ENCODE results near the gene UBIAD1. TPM values are rescaled to one million over a fixed set of nuclear protein-coding genes. Genes with fewer than 3 reads are reported as not detected.

UBIAD1 gene
- total RNA-seq, 2 donors from 2014 or later: 5.9 to 12.7 TPM

DNA sequence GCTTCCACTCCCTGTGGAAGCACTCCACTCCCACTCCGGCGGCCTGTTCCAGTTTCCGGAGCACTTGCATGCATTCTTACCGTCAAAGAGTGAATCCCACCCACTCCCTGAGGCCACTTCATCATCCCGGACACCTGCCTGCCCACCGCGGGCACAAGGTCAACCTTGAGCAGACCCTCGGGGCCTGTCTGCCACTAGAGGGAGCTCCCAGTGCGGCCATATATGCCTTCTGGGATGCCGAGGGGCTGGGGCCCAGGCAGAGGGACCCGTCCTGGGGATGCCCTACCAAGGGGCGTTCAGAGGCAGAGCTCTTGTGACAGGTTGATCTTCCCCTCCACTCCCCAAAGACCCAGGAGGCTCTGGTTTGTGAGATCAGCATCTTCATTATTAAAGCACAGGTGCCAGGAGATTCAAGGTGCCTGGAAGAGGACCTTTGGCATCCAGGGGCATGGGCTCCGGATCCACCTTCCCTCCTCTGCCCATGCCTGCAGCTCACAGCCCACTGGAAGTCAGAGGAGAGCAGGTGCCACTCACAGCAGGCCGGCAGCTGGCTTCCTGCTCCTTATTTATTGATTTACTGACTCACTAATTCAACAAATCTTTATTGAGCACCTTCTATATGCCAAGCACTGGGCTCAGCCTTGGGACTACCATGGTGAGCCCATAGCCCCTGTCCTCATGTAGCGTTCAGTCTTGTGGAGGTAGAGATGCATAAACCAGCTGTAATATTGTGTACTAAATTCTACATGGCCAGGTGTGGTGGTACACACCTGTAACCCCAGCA, 47.3 kb downstream of the UBIAD1 start:
- Histone ChIP-seq H3K36me3 (replicated peaks in 1 of 2; ENCODE audit: insufficient read depth in 1 of 2, low read depth in 2 of 2) (no peaks in the 10 kb centered on the region), H3K9me3 (no peaks in the 10 kb centered on the region), H3K4me3 (no peak overlapping the region), H3K27me3 (no peaks in the 10 kb centered on the region), H3K27ac (no peak overlapping the region), H3K4me1 (peaks cover 5% of the 10 kb centered on the region)
- ATAC-seq: no peak
- no peak for TF ChIP-seq POLR2A (IDR thresholded peaks at IDR 0.05)
- TF ChIP-seq, protein P1, sequence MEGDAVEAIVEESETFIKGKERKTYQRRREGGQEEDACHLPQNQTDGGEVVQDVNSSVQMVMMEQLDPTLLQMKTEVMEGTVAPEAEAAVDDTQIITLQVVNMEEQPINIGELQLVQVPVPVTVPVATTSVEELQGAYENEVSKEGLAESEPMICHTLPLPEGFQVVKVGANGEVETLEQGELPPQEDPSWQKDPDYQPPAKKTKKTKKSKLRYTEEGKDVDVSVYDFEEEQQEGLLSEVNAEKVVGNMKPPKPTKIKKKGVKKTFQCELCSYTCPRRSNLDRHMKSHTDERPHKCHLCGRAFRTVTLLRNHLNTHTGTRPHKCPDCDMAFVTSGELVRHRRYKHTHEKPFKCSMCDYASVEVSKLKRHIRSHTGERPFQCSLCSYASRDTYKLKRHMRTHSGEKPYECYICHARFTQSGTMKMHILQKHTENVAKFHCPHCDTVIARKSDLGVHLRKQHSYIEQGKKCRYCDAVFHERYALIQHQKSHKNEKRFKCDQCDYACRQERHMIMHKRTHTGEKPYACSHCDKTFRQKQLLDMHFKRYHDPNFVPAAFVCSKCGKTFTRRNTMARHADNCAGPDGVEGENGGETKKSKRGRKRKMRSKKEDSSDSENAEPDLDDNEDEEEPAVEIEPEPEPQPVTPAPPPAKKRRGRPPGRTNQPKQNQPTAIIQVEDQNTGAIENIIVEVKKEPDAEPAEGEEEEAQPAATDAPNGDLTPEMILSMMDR (IDR thresholded peaks at IDR 0.05): peak in 6 of 7 experiments; percentile 12 to 34 (median 23)
- intact Hi-C loops (cut with DNase I): no loop called here
- DNase-seq: peak in 2 of 4 donors; percentile 18 to 34
- 12 to 13% methylated on average over 13 to 15 of the region's 15 CpGs for WGBS, 2 donors

DNA sequence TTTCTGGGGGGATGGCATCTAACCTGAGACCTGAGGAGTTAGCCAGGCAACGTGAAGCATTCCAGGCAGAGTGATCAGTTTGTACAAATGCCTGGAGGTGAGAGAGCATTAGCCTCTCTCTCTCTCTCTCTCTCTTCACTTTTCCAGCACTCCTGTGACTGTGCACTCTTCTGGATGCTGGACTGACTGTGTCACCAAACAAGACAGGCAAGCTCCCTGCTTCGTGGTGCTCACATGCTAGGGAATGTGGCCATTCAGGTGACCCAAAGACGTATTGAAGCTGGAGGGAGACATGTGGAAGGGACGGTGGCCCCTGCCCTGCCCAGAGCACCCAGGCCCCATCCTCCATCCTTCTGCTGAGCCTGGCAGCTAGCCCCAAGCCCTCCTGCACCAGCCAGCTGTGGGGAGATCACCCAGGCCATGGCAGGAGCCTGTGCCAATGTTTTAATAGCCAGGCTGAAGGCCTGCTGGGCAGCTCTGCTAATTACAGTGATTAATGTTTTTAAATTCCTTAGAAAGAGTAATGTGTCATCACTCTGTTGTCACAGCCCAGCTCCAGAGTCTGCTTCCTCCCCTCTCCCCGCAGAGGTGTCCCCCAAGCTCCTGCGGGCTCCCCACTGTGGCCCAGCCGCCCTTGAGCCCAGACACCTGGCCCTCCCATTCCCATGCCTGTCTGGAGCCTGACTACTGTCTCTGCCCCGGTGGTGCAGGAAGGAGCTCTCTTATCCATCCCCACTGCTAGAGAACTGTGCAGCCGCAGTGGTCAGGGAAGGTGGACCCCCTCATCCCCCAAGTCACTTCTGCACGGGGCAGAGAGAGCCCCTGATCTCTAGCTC, 48.9 kb downstream of the UBIAD1 start:
- no peaks in the 10 kb centered on the region for H3K9me3 ChIP-seq
- H3K36me3 ChIP-seq (replicated peaks in 1 of 2; ENCODE audit: insufficient read depth in 1 of 2, low read depth in 2 of 2): no peaks in the 10 kb centered on the region
- DNase-seq (no peak), ATAC-seq (no peak)
- H3K4me3 ChIP-seq: no peak overlapping the region
- 55 to 59% methylated on average over 8 to 10 of the region's 10 CpGs for WGBS, 2 donors
- TF ChIP-seq, protein P1 (IDR thresholded peaks at IDR 0.05): no peak
- TF ChIP-seq POLR2A (IDR thresholded peaks at IDR 0.05): no peak
- no peaks in the 10 kb centered on the region for H3K27me3 ChIP-seq
- no peak overlapping the region for H3K27ac ChIP-seq
- peaks cover 5% of the 10 kb centered on the region for H3K4me1 ChIP-seq
- intact Hi-C loops (cut with DNase I): no loop called here

DNA sequence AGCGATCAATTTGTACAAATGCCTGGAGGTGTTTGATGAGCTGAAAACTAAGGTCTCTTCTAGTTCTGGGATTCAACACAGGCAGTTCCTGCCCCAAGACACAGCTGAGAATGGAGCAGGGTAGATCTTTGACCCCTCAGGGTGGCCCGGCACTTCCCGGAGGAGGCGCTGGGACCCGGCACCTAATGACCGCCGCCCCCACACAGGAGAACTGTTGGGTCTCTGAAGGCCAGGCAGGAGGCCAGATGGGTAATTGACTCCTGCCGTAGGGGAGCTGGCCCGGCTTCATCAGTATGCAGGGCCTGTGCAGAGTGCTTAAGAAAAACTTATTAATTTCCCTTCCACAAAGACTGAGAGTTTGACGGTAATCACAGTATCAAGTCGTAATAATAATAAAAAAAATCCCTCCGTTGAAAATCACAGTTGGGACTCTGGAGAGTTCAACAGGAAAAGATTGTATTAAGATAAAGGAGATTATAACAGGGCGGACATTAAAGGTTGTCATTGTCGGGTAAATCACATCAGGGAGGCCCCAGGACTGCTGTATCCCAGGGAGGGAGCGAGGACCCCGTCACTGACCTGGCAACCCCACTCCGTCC, 51.7 kb downstream of the UBIAD1 start:
- ATAC-seq: no peak
- WGBS, 2 donors: 55 to 68% methylated on average over 11 to 17 of the region's 17 CpGs

DNA sequence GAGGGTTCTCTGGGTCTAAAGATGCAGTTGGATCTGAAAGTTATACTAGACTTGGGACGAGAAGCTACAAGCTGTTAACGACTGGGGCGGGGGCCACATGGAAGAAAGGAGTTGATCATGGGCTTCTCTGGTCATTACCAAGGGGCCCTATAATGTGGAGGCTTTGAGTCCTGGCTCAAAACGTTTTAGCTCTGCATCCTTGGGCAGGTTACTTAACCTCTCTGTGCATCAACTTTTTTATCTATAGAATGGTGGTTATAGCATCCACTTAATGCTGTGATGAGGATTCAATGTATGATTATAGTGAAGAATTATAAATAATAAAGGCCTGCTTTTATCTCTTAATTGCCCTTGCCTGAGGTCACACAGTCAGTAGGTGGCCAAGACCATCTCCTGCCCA, 53.1 kb downstream of the UBIAD1 start:
- ATAC-seq: no peak
- Histone ChIP-seq H3K4me3 (no peak overlapping the region), H3K36me3 (replicated peaks in 1 of 2; ENCODE audit: insufficient read depth in 1 of 2, low read depth in 2 of 2) (no peaks in the 10 kb centered on the region), H3K27me3 (no peaks in the 10 kb centered on the region), H3K4me1 (peaks cover 5% of the 10 kb centered on the region), H3K9me3 (no peaks in the 10 kb centered on the region), H3K27ac (no peak overlapping the region)
- no peak for TF ChIP-seq POLR2A (IDR thresholded peaks at IDR 0.05)
- TF ChIP-seq, protein P1 (IDR thresholded peaks at IDR 0.05): no peak
- 68 to 72% methylated on average over 4 of the region's 4 CpGs for WGBS, 2 donors
- intact Hi-C loops (cut with DNase I): no loop called here
- no peak for DNase-seq

More for the DNA sequence above, 51.7 kb downstream of the UBIAD1 start:
- H3K27me3 ChIP-seq: no peaks in the 10 kb centered on the region
- peaks cover 5% of the 10 kb centered on the region for H3K4me1 ChIP-seq
- no peaks in the 10 kb centered on the region for H3K36me3 ChIP-seq (replicated peaks in 1 of 2; ENCODE audit: insufficient read depth in 1 of 2, low read depth in 2 of 2)
- TF ChIP-seq, protein P1 (IDR thresholded peaks at IDR 0.05): no peak
- no peak for TF ChIP-seq POLR2A (IDR thresholded peaks at IDR 0.05)
- H3K4me3 ChIP-seq: no peak overlapping the region
- DNase-seq: no peak
- H3K27ac ChIP-seq: no peak overlapping the region
- H3K9me3 ChIP-seq: no peaks in the 10 kb centered on the region
- intact Hi-C loops (cut with DNase I): no loop called here
